ENCODE results near the gene WNT2. TPM values are rescaled to one million over a fixed set of nuclear protein-coding genes. Genes with fewer than 3 reads are reported as not detected.

WNT2 gene
- not detected in 5 replicates for total RNA-seq (2022; extraction: Qiagen RNA extraction; ENCODE audit: low read depth)

DNA sequence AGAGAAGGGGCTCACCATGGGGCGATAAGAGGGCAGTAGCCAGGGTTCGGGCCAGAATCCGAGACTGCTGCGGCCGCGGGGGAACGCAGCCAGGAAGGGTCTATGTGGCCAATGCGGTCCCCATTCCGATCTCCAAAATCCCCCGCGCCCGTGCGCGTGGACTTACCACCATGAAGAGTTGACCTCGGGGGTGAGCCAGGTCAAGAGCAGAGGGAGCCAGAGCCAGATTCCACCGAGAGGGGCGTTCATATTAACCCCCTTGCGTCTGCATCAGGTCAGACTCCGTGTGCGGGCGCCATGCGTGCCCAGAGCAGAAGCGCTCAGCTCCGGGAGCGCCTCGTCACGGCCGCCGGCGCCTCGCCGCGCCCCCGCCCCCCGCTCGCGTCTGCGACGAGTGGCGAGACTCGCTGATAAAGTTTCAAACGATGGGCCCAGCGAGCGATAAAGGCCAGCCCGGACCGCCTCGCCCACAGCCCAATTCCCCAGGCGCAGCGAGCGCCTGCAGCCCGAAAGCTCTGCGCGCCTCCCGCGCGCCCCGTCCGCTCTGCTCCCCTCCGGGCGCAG lies at the start of gene WNT2:
WNT2 (minus strand) TSS at position 318 of the 564 bp plus-strand sequence; CDS start at position 249, 69 bp downstream.

Other genes starting within 250 kb of the WNT2 start
- not detected in 5 replicates for gene ASZ1, start 104.4 kb upstream of the WNT2 start, total RNA-seq (2022; extraction: Qiagen RNA extraction; ENCODE audit: low read depth)
- 0.08 to 0.09 TPM in 2 of 5 replicates, not detected in the others for gene CFTR, start 157.0 kb upstream of the WNT2 start, total RNA-seq (2022; extraction: Qiagen RNA extraction; ENCODE audit: low read depth)

Measured in A549 treated with ZK216348 at 1 μM for 4 hours (cell line).